IPS-11a (cell line): ENCODE results near the gene CACNA1I.

Source experiments
- H3K4me3 ChIP-seq: one replicate; pipeline ENCODE4 v1.5.1; 2013; ENCODE audit warnings: low read depth, low read length, control low read depth

The CACNA1I gene

GRCh38 chr22:39535357-39535725, 35.2 kb upstream of the CACNA1I start:
- no peak overlapping the region for H3K4me3 ChIP-seq

GRCh38 chr22:39535831-39536449, 34.6 kb upstream of the CACNA1I start:
- H3K4me3 ChIP-seq: no peak overlapping the region

- H3K4me3 ChIP-seq: no peak overlapping the region
These were observed 33.8 kb upstream of the CACNA1I start for GRCh38 chr22:39536711-39537110.

DNA sequence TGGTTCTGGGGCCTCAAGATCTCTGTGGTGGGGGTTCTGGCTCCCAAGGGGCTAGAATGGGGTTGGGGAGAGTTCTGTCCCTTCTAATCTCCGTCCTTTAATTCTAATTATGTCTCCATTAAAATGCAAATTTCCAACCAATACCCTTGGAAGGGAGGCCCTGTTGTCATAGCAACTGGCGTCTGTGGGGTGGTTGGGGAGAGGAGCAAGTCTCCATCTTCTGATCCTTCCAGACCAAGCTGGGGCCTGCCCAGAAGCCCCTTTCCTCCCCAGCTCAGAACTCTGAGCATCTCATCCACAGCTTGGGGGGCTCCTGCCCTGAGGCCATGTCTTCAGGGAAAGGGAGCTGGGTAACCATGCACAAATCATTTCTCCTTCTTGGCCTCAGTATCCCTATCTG, 32.6 kb upstream of the CACNA1I start:
- no peak overlapping the region for H3K4me3 ChIP-seq

- H3K4me3 ChIP-seq: no peak overlapping the region
These were observed 27.5 kb upstream of the CACNA1I start for GRCh38 chr22:39543095-39543494.

DNA sequence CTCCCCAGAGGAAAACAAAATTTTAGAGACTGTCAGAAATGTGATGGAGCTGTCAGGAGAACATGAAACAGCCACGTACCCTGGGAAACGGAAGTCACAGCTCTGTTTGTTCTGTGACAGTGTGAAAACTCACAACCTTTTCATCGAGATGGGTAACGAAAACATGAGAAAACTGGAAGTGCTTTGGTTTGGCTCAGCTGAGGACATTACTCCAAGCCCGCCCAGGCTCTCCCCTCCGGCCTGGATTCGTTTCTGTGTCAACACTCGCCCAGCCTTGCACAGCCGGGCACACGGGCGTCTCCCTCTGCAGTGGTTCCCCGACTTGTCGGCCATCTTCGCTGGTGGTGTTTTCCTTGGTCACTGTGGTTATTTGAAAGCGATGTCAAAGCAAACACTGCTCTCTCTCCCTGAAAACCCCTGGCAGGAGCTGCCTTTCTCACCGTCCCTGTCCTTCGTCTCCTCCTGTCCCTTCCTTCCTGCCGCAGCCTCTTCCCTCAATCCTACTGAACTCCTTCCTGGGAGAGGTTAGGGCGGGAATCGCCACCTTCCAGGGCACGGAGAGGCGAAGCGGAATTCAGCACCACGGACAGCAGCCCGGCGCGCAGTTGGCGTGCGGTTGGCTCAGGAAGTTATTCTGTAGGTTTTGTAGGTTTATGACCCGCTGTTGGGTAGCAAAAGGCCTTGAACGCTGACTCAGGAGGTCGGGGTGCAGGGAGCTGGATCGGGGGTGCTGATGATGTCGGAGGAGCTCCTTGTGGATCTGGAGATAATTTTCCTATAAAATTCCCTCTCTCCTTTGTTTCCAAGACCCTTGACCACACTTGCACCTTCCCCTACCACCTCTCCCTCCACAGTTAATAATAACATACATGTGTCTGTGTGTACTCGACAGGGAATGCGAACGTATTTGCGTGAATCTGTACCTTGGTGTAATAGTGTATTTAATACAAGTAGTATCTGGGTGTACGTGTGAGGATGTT, 24.9 kb upstream of the CACNA1I start:
- no peak overlapping the region for H3K4me3 ChIP-seq

DNA sequence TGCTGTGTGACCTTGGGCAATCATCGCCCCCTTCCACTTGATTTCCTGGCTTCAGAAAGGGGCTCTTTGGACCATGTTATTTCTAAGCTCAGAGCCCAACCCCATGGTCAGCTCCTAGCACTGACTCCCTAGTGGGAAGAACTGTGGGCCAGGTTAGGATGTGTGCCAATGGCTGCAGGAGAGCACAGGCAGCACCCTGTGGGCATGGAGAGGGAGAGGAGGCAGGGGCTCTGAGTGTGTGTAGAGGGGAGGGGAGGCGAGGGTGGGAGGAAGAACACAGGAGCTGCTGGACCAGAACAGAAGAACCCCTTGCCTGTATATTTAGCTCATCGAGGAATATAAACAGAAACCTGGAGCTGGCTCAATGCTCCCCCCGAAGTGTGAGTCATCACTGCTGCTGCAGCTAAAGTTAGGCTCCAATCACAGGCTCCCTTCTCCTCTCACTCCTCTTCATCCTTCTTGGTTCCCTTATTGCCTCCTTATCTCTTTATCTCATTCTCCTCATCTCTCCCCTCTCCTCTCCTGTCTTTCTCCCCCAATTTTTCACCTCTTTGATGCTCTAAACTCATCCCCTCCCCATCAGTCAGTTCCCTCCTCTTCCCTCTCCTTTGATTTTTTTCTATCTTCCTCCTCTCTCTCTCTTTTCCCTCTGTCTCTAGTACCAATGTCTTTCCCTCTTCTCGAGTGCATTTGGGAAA, 23.5 kb upstream of the CACNA1I start:
- no peak overlapping the region for H3K4me3 ChIP-seq

DNA sequence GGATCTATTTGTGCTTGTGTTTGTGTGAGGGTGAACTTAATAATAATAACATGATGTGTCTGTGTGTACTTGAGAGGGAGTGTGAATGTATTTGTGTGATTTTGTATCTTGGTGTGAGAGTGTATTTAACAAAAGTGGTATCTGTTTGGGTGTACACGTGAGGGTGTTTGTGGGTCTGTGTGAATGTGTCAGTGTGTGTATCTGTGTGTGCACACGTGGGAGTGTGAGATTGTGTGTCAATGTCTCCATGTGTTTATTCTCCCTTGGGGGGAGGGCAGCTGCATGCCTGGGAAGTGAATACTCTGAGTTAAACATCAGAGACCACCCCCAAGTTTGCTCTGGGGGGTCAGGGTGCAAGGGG, 23.0 kb upstream of the CACNA1I start:
- H3K4me3 ChIP-seq: no peak overlapping the region

DNA sequence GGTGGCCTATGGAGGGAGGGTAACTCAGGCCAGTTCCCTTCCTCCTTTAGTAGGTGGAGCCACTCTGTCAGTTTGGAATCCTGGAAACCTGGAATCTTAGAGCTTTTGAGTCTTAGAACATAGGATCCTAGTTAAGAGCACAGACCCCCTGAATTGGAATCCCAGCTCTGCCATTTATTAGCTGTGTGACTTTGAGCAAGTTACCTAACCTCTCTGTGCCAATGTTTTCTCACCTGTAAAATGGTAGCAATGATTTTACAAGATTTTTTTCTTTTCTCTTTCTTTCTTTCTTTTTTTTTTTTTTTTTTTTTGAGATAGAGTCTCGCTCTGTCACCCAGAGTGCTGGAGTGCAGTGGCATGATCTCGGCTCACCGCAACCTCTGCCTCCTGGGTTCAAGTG, 17.1 kb upstream of the CACNA1I start:
- H3K4me3 ChIP-seq: no peak overlapping the region

DNA sequence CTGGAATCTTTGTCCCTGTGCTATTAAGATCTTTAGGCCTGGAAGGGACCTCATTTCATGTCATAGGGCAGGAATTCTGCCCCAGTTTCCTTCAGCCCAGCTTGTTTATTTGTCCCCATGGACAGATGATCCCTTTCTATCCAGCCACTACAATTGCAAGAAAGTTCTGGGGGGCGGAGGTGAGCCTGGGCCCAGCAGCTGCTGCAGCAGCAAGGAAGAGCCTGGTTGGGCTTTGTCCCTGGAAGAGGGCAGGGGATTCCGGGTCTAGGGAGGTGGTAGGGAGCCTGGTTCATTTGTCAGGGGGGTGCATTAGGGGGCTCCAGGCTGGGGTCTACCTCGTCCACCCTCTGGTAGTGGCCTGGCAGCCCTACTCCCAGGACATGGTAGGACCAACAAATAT, 16.4 kb upstream of the CACNA1I start:
- H3K4me3 ChIP-seq: no peak overlapping the region

GRCh38 chr22:39556970-39557841, 13.3 kb upstream of the CACNA1I start:
- no peak overlapping the region for H3K4me3 ChIP-seq

GRCh38 chr22:39558254-39558727, 12.3 kb upstream of the CACNA1I start:
- H3K4me3 ChIP-seq: no peak overlapping the region

GRCh38 chr22:39558950-39559349, 11.6 kb upstream of the CACNA1I start:
- no peak overlapping the region for H3K4me3 ChIP-seq

GRCh38 chr22:39559456-39560105, 11.0 kb upstream of the CACNA1I start:
- H3K4me3 ChIP-seq: no peak overlapping the region

- H3K4me3 ChIP-seq: no peak overlapping the region
These were observed 10.4 kb upstream of the CACNA1I start for GRCh38 chr22:39560127-39560526.

DNA sequence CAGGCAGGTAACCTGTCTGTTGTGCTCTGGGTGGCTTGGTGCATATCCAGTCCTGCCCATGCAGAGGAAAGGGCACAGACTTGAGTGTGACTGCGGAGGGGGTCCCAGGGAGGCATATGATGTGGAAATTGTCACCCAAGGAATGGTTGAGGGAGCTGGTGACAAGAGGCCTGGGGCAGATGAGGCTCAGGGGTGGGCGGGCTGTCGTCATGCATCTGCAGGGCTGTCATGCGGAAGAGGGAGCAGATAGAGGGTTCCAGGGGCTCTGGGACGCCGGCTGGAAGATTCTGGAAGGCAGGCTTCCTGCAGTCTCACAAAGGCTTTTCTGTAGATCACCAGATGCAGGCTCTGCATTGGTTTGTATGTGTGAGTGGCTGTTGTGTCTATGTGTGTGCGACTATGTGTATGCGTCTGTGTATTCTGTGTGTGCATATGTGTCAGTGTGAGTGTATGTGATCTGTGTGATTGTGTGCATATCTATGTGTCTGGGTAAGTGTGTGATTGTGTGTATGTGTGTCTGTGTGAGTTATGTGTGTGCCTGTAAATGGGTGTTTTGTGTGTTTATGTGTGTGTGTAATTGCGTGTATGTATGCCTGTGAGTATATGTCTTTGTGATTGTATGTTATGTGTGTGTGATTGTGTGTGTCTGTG, 7.6 kb upstream of the CACNA1I start:
- H3K4me3 ChIP-seq: no peak overlapping the region

GRCh38 chr22:39563571-39564428, 6.8 kb upstream of the CACNA1I start:
- no peak overlapping the region for H3K4me3 ChIP-seq

- H3K4me3 ChIP-seq: no peak overlapping the region
These were observed 5.1 kb upstream of the CACNA1I start for GRCh38 chr22:39565414-39565944.
